Measurements from ENCODE around the gene MTNR1A. TPM values are rescaled to one million over a fixed set of nuclear protein-coding genes. Genes with fewer than 3 reads are reported as not detected.

MTNR1A gene
- total RNA-seq, 2 donors from 2014 or later: 0.62 to 1.6 TPM

- Histone ChIP-seq H3K4me3 (ENCODE audit: low read length) (no peak overlapping the region), H3K9ac (ENCODE audit: extremely low read depth, low read length, poor library complexity, severe bottlenecking) (no peak overlapping the region), H3K9me3 (ENCODE audit: control insufficient read depth, low read length) (no peaks in the 10 kb centered on the region), H3K27me3 (ENCODE audit: control insufficient read depth, insufficient read depth, low read length, poor library complexity, severe bottlenecking) (no peaks in the 10 kb centered on the region), H3K4me1 (ENCODE audit: control insufficient read depth, insufficient read depth, low read length) (no peaks in the 10 kb centered on the region), H3K27ac (ENCODE audit: low read depth, low read length) (no peak overlapping the region), H3K36me3 (ENCODE audit: control insufficient read depth, insufficient read depth, low read length) (no peaks in the 10 kb centered on the region)
- Mint-ChIP-seq H3K27me3 (ENCODE audit: insufficient read depth) (peaks cover 2% of the 10 kb centered on the region), H3K4me1 (peaks cover 6% of the 10 kb centered on the region), H3K4me3 (no peak overlapping the region), H3K9me3 (no peaks in the 10 kb centered on the region), H3K36me3 (ENCODE audit: low read depth) (no peaks in the 10 kb centered on the region), H3K27ac (no peak overlapping the region)
- 80 to 91% methylated on average over 1 to 2 of the region's 2 CpGs for WGBS, 2 experiments (ENCODE audit: insufficient coverage in 1 of 2, insufficient read length in 1 of 2)
- no peak for TF ChIP-seq CTCF (conservative IDR thresholded peaks at IDR 0.05)
- DNase-seq: no peak
These were observed 3.5 kb downstream of the MTNR1A start for GRCh38 chr4:186551849-186552248.

GRCh38 chr4:186545436-186545835 is 9.9 kb downstream of the MTNR1A start:
- no peaks in the 10 kb centered on the region for H3K36me3 ChIP-seq (ENCODE audit: control insufficient read depth, insufficient read depth, low read length)
- no peak overlapping the region for H3K9ac ChIP-seq (ENCODE audit: extremely low read depth, low read length, poor library complexity, severe bottlenecking)
- no peaks in the 10 kb centered on the region for H3K27me3 ChIP-seq (ENCODE audit: control insufficient read depth, insufficient read depth, low read length, poor library complexity, severe bottlenecking)
- Mint-ChIP-seq H3K27ac (no peak overlapping the region), H3K27me3 (ENCODE audit: insufficient read depth) (no peaks in the 10 kb centered on the region), H3K36me3 (ENCODE audit: low read depth) (peaks cover 3% of the 10 kb centered on the region), H3K4me3 (no peak overlapping the region), H3K9me3 (peaks cover 14% of the 10 kb centered on the region), H3K4me1 (no peaks in the 10 kb centered on the region)
- DNase-seq: no peak
- no peaks in the 10 kb centered on the region for H3K4me1 ChIP-seq (ENCODE audit: control insufficient read depth, insufficient read depth, low read length)
- no peaks in the 10 kb centered on the region for H3K9me3 ChIP-seq (ENCODE audit: control insufficient read depth, low read length)
- TF ChIP-seq CTCF (conservative IDR thresholded peaks at IDR 0.05): no peak
- no peak overlapping the region for H3K4me3 ChIP-seq (ENCODE audit: low read length)
- no peak overlapping the region for H3K27ac ChIP-seq (ENCODE audit: low read depth, low read length)
- 90 to 96% methylated on average over 5 to 7 of the region's 7 CpGs for WGBS, 2 experiments (ENCODE audit: insufficient coverage in 1 of 2, insufficient read length in 1 of 2)

GRCh38 chr4:186543206-186543605 is 12.2 kb downstream of the MTNR1A start:
- Mint-ChIP-seq H3K27ac (no peak overlapping the region), H3K4me1 (peaks cover 3% of the 10 kb centered on the region), H3K36me3 (ENCODE audit: low read depth) (peaks cover 5% of the 10 kb centered on the region), H3K27me3 (ENCODE audit: insufficient read depth) (no peaks in the 10 kb centered on the region), H3K4me3 (no peak overlapping the region), H3K9me3 (peaks cover 22% of the 10 kb centered on the region)
- no peak overlapping the region for H3K9ac ChIP-seq (ENCODE audit: extremely low read depth, low read length, poor library complexity, severe bottlenecking)
- no peaks in the 10 kb centered on the region for H3K27me3 ChIP-seq (ENCODE audit: control insufficient read depth, insufficient read depth, low read length, poor library complexity, severe bottlenecking)
- no peaks in the 10 kb centered on the region for H3K36me3 ChIP-seq (ENCODE audit: control insufficient read depth, insufficient read depth, low read length)
- no peak overlapping the region for H3K27ac ChIP-seq (ENCODE audit: low read depth, low read length)
- no peaks in the 10 kb centered on the region for H3K4me1 ChIP-seq (ENCODE audit: control insufficient read depth, insufficient read depth, low read length)
- 100% methylated on average over 2 of the region's 2 CpGs; no CpG with 5 or more reads in 1 of the 2 experiments for WGBS, 2 experiments (ENCODE audit: insufficient coverage in 1 of 2, insufficient read length in 1 of 2)
- DNase-seq: no peak
- no peak for TF ChIP-seq CTCF (conservative IDR thresholded peaks at IDR 0.05)
- no peak overlapping the region for H3K4me3 ChIP-seq (ENCODE audit: low read length)
- peaks cover 7% of the 10 kb centered on the region for H3K9me3 ChIP-seq (ENCODE audit: control insufficient read depth, low read length)

Measured in endodermal cell (in vitro differentiated cells).